K562 (cell line): ENCODE data around the gene RBFOX2. TPM values are rescaled to one million over a fixed set of nuclear protein-coding genes. Genes with fewer than 3 reads are reported as not detected.

ENCODE experiments used
- ATAC-seq: fragments of 200-7000 bp; cut with Tn5 transposase; 3 replicates; pipeline ENCODE4 v1.9.1; 2020; ENCODE audit warnings: moderate library complexity
- BruUV-seq: library from RNA; stranded (reverse); fragments of 400-500 nt; replicated peaks from 2 replicates; lab custom pipeline; 2021; lab: Mats Ljungman, UMichigan
- CTCF ChIA-PET: fragments of 300-600 bp; formaldehyde crosslinking; extraction: SDS; loops from one replicate; lab custom pipeline; 2021; ENCODE audit warnings: low intra/inter-chr PET ratio; lab: Yijun Ruan, JAX
- POLR2A ChIA-PET: fragments of 300-600, 350-650 bp; sonication (Branson Sonifier 250); formaldehyde crosslinking; extraction: SDS; loops from one replicate; lab custom pipeline; 2021; ENCODE audit warnings: antibody characterized with exemption, inconsistent platforms; lab: Yijun Ruan, JAX
- DNase-seq, 4 experiments: peaks; one replicate each; pipeline versions ENCODE4 v3.0.0 to v3.0.0-alpha.2; 2011 to 2018; ENCODE audit warnings: low spot score in 3 of 4, mixed read lengths in 3 of 4; ENCODE audit errors: extremely low read depth in 1 of 4
- FAIRE-seq: peaks from 2 replicates; lab custom pipeline; 2011; peaks lifted over from hg19 to GRCh38; lab: Jason Lieb, UNC
- H2AFZ ChIP-seq: 2 replicates; pipeline ENCODE4 v1.6.0; 2011; ENCODE audit warnings: low read depth, low read length, control low read depth, inconsistent platforms
- H3K27ac ChIP-seq: fragments of 200-600 bp; 3 replicates; pipeline ENCODE4 v1.8.0; 2011; ENCODE audit warnings: low read depth, mild to moderate bottlenecking, control low read depth, inconsistent platforms, low read length, moderate library complexity, mixed read lengths; ENCODE audit errors: extremely low read depth
- H3K27me3 ChIP-seq, 2 experiments: fragments of 300-600 bp in 1 of 2; 2 replicates in 1 of 2; 3 replicates in 1 of 2; pipeline versions ENCODE4 v1.6.0 to v1.8.0; 2011; ENCODE audit warnings: inconsistent platforms in 2 of 2, low read length in 2 of 2, mild to moderate bottlenecking in 1 of 2, mixed read lengths in 1 of 2, moderate library complexity in 1 of 2; ENCODE audit not compliant: control insufficient read depth in 2 of 2, insufficient read depth in 2 of 2
- H3K36me3 ChIP-seq: fragments of 300-600 bp; 3 replicates; pipeline ENCODE4 v1.8.0; 2011; ENCODE audit warnings: mild to moderate bottlenecking, low read length, inconsistent platforms; ENCODE audit not compliant: control insufficient read depth, insufficient read depth
- H3K4me1 ChIP-seq, 2 experiments: fragments of 200-600 bp in 1 of 2; replicated peaks in 1 of 2; 2 replicates in 1 of 2; 3 replicates in 1 of 2; pipeline versions ENCODE4 v1.5.1 to v1.8.0; 2011; ENCODE audit warnings: inconsistent platforms in 2 of 2, low read length in 2 of 2, mild to moderate bottlenecking in 1 of 2, mixed read lengths in 1 of 2, moderate library complexity in 1 of 2; ENCODE audit not compliant: control insufficient read depth in 2 of 2, insufficient read depth in 2 of 2
- H3K4me2 ChIP-seq: 2 replicates; pipeline ENCODE4 v1.6.1; 2011; ENCODE audit warnings: low read length, control low read depth, inconsistent platforms, mixed read lengths; ENCODE audit not compliant: insufficient read depth
- H3K4me3 ChIP-seq: fragments of 200-600 bp; sonication (generic), shearing (Covaris generic); 2 replicates; pipeline ENCODE4 v1.5.1; 2016; ENCODE audit warnings: control low read depth, inconsistent platforms
- H3K79me2 ChIP-seq: fragments of 200-600 bp; 3 replicates; pipeline ENCODE4 v1.8.0; 2011; ENCODE audit warnings: low read length, inconsistent platforms; ENCODE audit not compliant: control insufficient read depth, insufficient read depth
- H3K9ac ChIP-seq, 2 experiments: 2 replicates each; pipeline versions ENCODE4 v1.6.0 to v1.6.1; 2011; ENCODE audit warnings: low read depth in 2 of 2, low read length in 2 of 2, control low read depth in 1 of 2, inconsistent platforms in 1 of 2, mild to moderate bottlenecking in 1 of 2, mixed read lengths in 1 of 2; ENCODE audit not compliant: insufficient read depth in 1 of 2
- H3K9me1 ChIP-seq: one replicate; pipeline ENCODE4 v1.6.0; 2011; ENCODE audit warnings: inconsistent platforms, mild to moderate bottlenecking, low read length, moderate library complexity; ENCODE audit not compliant: control insufficient read depth, insufficient read depth
- H3K9me3 ChIP-seq: replicated peaks from 2 replicates; pipeline ENCODE4 v1.5.1; 2011; ENCODE audit warnings: low read depth, low read length, inconsistent platforms; ENCODE audit not compliant: control insufficient read depth, insufficient read depth
- H4K20me1 ChIP-seq: replicated peaks from 2 replicates; pipeline ENCODE4 v1.6.1; 2011; ENCODE audit warnings: low read length, inconsistent platforms, mixed read lengths; ENCODE audit not compliant: control insufficient read depth, insufficient read depth
- FOXK1 ChIP-seq: sonication (generic); formaldehyde crosslinking; IDR thresholded peaks from 2 replicates; pipeline ENCODE4 v1.8.0; 2022; ENCODE audit warnings: missing genetic modification reagents, mild to moderate bottlenecking, borderline replicate concordance
- KDM1A ChIP-seq, 2 experiments: fragments of 450-650 bp; IDR thresholded peaks; 2 replicates each; pipeline ENCODE4 v1.6.1; 2016; ENCODE audit warnings: mild to moderate bottlenecking in 2 of 2
- LCOR ChIP-seq: sonication (generic); formaldehyde crosslinking; IDR thresholded peaks from 2 replicates; pipeline ENCODE4 v1.8.0; 2022; ENCODE audit warnings: mild to moderate bottlenecking, missing genetic modification reagents
- NCOA4 ChIP-seq: fragments of 450-650 bp; IDR thresholded peaks from 2 replicates; pipeline ENCODE4 v1.6.1; 2018; ENCODE audit warnings: mild to moderate bottlenecking; ENCODE audit not compliant: partially characterized antibody
- POLR3G ChIP-seq: IDR thresholded peaks from 2 replicates; pipeline ENCODE4 v1.6.1; 2011; ENCODE audit not compliant: insufficient read length, insufficient replicate concordance; ENCODE audit errors: extremely low read depth
- SRSF7 ChIP-seq: fragments of 200-400 bp; formaldehyde crosslinking; optimal IDR thresholded peaks from 2 replicates; pipeline ENCODE3; 2017; ENCODE audit warnings: mild to moderate bottlenecking, low read depth, low read length
- ZNF57 ChIP-seq: fragments of 450-650 bp; formaldehyde crosslinking; IDR thresholded peaks from 2 replicates; pipeline ENCODE4 v1.4.0; 2020; ENCODE audit warnings: mild to moderate bottlenecking, moderate library complexity
- ZNF764 ChIP-seq: fragments of 250-450 bp; sonication (Bioruptor Pico); IDR thresholded peaks from 2 replicates; pipeline ENCODE4 v1.4.0; 2020; ENCODE audit warnings: low read depth, mild to moderate bottlenecking, moderate library complexity
- ZNF785 ChIP-seq: fragments of 250-450 bp; sonication (Bioruptor Pico); IDR thresholded peaks from 2 replicates; pipeline ENCODE4 v1.4.0; 2020; ENCODE audit warnings: mild to moderate bottlenecking
- in situ Hi-C: fragments of 300-500 bp; cut with MboI; formaldehyde crosslinking; loops from 4 replicates; pipeline ENCODE4 v1.15.0; 2018; ENCODE audit warnings: inconsistent platforms, mixed read lengths
- intact Hi-C: fragments of 100-400 bp; cut with micrococcal nuclease; formaldehyde crosslinking; loops from 2 replicates; pipeline ENCODE4 v1.14.2; 2022
- polyA plus RNA-seq, 8 experiments: library from polyadenylated mRNA; depleted of rRNA in 4 of 8; stranded (reverse) in 5 of 8; unstranded in 3 of 8; fragments of >200 nt; fragmentation: Nextera tagmentation in 2 of 8; fragmentation: Illumina TruSeq in 1 of 8; extraction: Ambion mirVana in 2 of 8; extraction: Trizol in 1 of 8; gene quantifications; 2 replicates each; pipeline versions ENCODE4 v1.2.1 to v1.2.3, GENCODE V29; 2011 to 2014; ENCODE audit warnings: inconsistent platforms in 1 of 8, missing spikeins in 1 of 8
- total RNA-seq, 7 experiments: library from RNA; depleted of rRNA in 6 of 7; stranded (reverse); fragments of >200 nt in 6 of 7; fragmentation: Illumina TruSeq in 2 of 7; extraction: Trizol in 2 of 7; gene quantifications; 2 replicates each; pipeline versions ENCODE4 v1.2.1 to v1.2.3, GENCODE V29; 2011 to 2021; ENCODE audit warnings: low replicate concordance in 1 of 7
- TF ChIP-seq, protein P1 (sequence below): sonication (generic); formaldehyde crosslinking; IDR thresholded peaks from 2 replicates; pipeline ENCODE4 v1.8.0; 2023; ENCODE audit warnings: mild to moderate bottlenecking, missing genetic modification reagents
- TF ChIP-seq, protein P2 (sequence below): fragments of 450-650 bp; IDR thresholded peaks from 2 replicates; pipeline ENCODE4 v1.6.1; 2018; ENCODE audit not compliant: partially characterized antibody

The RBFOX2 gene
- total and polyA plus RNA-seq, 9 of the 15 experiments (the other 6 are each of a cell fraction or from before 2014, with no cell fraction given) = 5.8 to 24.8 (median 14.2) TPM

DNA sequence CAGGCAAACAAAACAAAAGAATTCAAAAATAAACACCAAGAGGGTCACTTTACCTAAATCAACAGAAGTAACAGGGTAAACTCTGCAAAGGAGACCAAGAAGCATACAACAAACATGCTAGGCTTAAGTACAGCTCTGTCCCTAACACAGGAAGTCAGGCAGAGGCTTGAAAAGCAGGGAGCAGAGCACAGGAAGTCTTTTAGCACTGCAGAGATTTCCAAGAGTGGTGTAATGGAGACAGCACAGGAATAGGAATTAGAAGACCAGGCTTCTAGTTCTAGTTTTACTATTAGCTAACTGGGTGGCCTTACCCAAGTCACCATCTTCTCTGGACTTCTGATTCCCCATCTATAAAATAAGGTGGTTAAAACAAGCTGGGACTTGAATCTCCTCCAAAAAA, 1.9 kb downstream of the RBFOX2 start:
- H3K4me1 ChIP-seq = peaks cover 5 to 18% of the 10 kb centered on the region in 2 experiments; a peak in 3 of 5 replicates
- no peak overlapping the region for H2AFZ ChIP-seq
- intact Hi-C loops = loop anchor here (10.0 kb wide), 1 partner anchor 92 kb away; no protein-coding TSS in a partner anchor
- no peak for DNase-seq
- FAIRE-seq = peak; percentile 67
- H3K27ac ChIP-seq = no peak overlapping the region
- H3K4me3 ChIP-seq = peak overlapping the region; percentile 73; the same call in 1 of the 2 replicates
- H4K20me1 ChIP-seq = no peaks in the 10 kb centered on the region
- TF ChIP-seq ZNF785 (CRISPR knock-in tag) = no peak
- no peak for TF ChIP-seq FOXK1
- no peak for TF ChIP-seq KDM1A (IDR thresholded peaks at IDR 0.05)
- TF ChIP-seq, protein P1, sequence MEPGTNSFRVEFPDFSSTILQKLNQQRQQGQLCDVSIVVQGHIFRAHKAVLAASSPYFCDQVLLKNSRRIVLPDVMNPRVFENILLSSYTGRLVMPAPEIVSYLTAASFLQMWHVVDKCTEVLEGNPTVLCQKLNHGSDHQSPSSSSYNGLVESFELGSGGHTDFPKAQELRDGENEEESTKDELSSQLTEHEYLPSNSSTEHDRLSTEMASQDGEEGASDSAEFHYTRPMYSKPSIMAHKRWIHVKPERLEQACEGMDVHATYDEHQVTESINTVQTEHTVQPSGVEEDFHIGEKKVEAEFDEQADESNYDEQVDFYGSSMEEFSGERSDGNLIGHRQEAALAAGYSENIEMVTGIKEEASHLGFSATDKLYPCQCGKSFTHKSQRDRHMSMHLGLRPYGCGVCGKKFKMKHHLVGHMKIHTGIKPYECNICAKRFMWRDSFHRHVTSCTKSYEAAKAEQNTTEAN (CRISPR knock-in tag) = no peak
- no peak for TF ChIP-seq POLR3G
- TF ChIP-seq, protein P2, sequence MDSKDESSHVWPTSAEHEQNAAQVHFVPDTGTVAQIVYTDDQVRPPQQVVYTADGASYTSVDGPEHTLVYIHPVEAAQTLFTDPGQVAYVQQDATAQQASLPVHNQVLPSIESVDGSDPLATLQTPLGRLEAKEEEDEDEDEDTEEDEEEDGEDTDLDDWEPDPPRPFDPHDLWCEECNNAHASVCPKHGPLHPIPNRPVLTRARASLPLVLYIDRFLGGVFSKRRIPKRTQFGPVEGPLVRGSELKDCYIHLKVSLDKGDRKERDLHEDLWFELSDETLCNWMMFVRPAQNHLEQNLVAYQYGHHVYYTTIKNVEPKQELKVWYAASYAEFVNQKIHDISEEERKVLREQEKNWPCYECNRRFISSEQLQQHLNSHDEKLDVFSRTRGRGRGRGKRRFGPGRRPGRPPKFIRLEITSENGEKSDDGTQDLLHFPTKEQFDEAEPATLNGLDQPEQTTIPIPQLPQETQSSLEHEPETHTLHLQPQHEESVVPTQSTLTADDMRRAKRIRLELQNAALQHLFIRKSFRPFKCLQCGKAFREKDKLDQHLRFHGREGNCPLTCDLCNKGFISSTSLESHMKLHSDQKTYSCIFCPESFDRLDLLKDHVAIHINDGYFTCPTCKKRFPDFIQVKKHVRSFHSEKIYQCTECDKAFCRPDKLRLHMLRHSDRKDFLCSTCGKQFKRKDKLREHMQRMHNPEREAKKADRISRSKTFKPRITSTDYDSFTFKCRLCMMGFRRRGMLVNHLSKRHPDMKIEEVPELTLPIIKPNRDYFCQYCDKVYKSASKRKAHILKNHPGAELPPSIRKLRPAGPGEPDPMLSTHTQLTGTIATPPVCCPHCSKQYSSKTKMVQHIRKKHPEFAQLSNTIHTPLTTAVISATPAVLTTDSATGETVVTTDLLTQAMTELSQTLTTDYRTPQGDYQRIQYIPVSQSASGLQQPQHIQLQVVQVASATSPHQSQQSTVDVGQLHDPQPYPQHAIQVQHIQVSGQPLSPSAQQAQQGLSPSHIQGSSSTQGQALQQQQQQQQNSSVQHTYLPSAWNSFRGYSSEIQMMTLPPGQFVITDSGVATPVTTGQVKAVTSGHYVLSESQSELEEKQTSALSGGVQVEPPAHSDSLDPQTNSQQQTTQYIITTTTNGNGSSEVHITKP = no peak
- TF ChIP-seq ZNF57 (CRISPR knock-in tag) = no peak
- TF ChIP-seq ZNF764 (CRISPR knock-in tag) = no peak
- TF ChIP-seq LCOR (CRISPR knock-in tag) = no peak
- TF ChIP-seq NCOA4 = no peak
- TF ChIP-seq SRSF7 = no peak
- TF ChIP-seq, all 486 proteins: peak for 0
- no peaks in the 10 kb centered on the region for H3K9me3 ChIP-seq
- peak overlapping the region; percentile 88 for H3K4me2 ChIP-seq
- in situ Hi-C loops = no loop called here
- BruUV-seq = no TSS peak
- peaks cover 41% of the 10 kb centered on the region for H3K79me2 ChIP-seq
- H3K9me1 ChIP-seq = no peaks in the 10 kb centered on the region
- H3K36me3 ChIP-seq = no peaks in the 10 kb centered on the region; the same call in 2 of the 3 replicates
- ATAC-seq = no peak
- H3K27me3 ChIP-seq = no peaks in the 10 kb centered on the region
- POLR2A ChIA-PET = interaction anchor here (0.6 to 2.3 kb wide), 4 partner anchors 9 to 491 kb away, joined by 3 to 9 read pairs (median 6); no protein-coding TSS in a partner anchor
- H3K9ac ChIP-seq = no peak overlapping the region
- CTCF ChIA-PET = no interaction called here
